B cell (primary cell): ENCODE data around the gene HS3ST6.

Experiments
- CTCF ChIP-seq: fragments of 200-600 bp; IDR thresholded peaks from one replicate; pipeline ENCODE4 v1.8.0; 2022; ENCODE audit warnings: antibody characterized with exemption, mild to moderate bottlenecking
- EZH2 ChIP-seq: IDR thresholded peaks from 2 replicates; pipeline ENCODE4 v1.6.1; 2012; ENCODE audit warnings: borderline replicate concordance, low read depth, mild to moderate bottlenecking, moderate library complexity, low read length; ENCODE audit not compliant: insufficient read depth, poor library complexity, severe bottlenecking

- TF ChIP-seq EZH2 (no peak), CTCF (no peak)
Measured at GRCh38 chr16:1938316-1938715, 20.1 kb upstream of the HS3ST6 start.
